Prostate gland (tissue), 2 donors: Measurements from ENCODE around the gene ZP1. TPM values are rescaled to one million over a fixed set of nuclear protein-coding genes. Genes with fewer than 3 reads are reported as not detected.

ENCODE experiments used
- DNase-seq: peaks from one replicate; pipeline ENCODE4 v3.0.0-alpha.2; 2019; ENCODE audit warnings: low spot score
- H3K27ac ChIP-seq, 2 donors: fragments of 200-600 bp; sonication (generic); 2 replicates each; pipeline ENCODE4 v1.5.1; 2017 to 2019
- H3K27me3 ChIP-seq: fragments of 200-600 bp; sonication (generic); replicated peaks from 2 replicates; pipeline ENCODE4 v1.5.1; 2019; ENCODE audit not compliant: insufficient read depth
- H3K36me3 ChIP-seq, 2 donors: fragments of 200-600 bp; sonication (generic); 1 replicate in 1 of 2; 2 replicates in 1 of 2; pipeline versions ENCODE4 v1.5.1 to v1.8.1; 2017 to 2019
- H3K4me1 ChIP-seq: fragments of 200-600 bp; sonication (generic); replicated peaks from 2 replicates; pipeline ENCODE4 v1.5.1; 2019
- H3K4me3 ChIP-seq, 2 donors: fragments of 200-600 bp; sonication (generic); 2 replicates each; pipeline ENCODE4 v1.5.1; 2017 to 2019
- H3K9me3 ChIP-seq: fragments of 200-600 bp; sonication (generic); 2 replicates; pipeline ENCODE4 v1.5.1; 2017
- POLR2A ChIP-seq: fragments of 450-650 bp; IDR thresholded peaks from one replicate; pipeline ENCODE4 v1.6.1; 2016; ENCODE audit warnings: antibody characterized with exemption, mild to moderate bottlenecking
- POLR2AphosphoS5 ChIP-seq: sonication (generic); formaldehyde crosslinking; IDR thresholded peaks from one replicate; pipeline ENCODE4 v1.6.1; 2017; ENCODE audit warnings: antibody characterized with exemption
- WGBS: methylation state at CpG from one replicate; pipeline ENCODE4 v1.1.5; 2018; 5-methylcytosine and 5-hydroxymethylcytosine counted together
- intact Hi-C: fragments of 100-400 bp; cut with DNase I; formaldehyde crosslinking; loops from one replicate; pipeline ENCODE4 v1.14.2; 2022
- total RNA-seq, 2 donors: library from RNA; depleted of rRNA; stranded (reverse); fragments of >200 nt; gene quantifications; one replicate each; pipeline ENCODE4 v1.1.0, GENCODE V29; 2016
- TF ChIP-seq, protein P1 (sequence below), 4 experiments: fragments of 200-600 bp in 2 of 4; fragments of 450-650 bp in 2 of 4; sonication (generic) in 2 of 4; IDR thresholded peaks; 1 replicate in 3 of 4; 2 replicates in 1 of 4; pipeline ENCODE4 v1.5.1; 2016 to 2019; ENCODE audit warnings: antibody characterized with exemption in 4 of 4, mild to moderate bottlenecking in 2 of 4, moderate library complexity in 2 of 4

The ZP1 gene
- total RNA-seq, 2 donors from 2014 or later: 0.68 to 0.80 TPM

DNA sequence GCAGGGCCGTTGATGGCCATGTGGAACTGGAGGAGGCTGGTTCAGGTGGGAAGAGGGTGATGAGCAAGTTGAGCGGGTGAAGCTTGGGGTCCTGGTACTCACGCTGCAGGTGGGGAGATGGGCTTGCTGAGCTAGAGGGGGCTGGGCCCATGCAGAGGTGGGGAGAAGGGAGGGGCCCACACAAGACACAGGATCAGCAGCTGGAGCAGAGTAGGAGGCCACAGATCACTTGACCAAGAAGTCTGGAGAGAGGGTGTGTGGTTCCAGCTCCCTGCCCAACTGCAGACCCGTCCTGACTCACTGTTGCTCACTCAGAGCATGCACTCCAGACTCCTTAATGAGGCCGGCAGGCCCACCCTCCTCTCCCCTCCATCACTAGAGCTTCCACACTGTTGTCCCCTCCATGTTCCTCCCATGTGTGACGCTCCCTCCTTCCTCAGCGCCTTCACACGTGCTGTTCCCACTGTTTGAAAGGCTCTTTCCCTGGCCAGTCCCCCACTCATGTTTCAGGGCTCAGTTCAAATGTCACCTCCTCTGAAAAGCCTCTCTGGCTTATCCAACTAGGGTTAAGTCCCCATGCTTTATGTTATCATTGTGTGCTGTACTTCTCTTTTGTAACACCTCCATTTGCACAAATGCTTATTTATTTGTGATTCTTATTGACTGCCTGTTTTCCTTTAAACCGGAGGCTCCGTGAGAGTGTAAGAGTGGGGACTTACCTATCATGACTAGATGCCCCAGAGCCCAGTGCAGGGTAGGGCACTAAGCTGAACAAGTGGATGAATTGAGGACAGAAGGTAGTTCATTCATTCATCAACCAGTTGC lies 23.1 kb upstream of the ZP1 start:
- WGBS: 45% methylated on average over 10 of the region's 10 CpGs
- H3K4me3 ChIP-seq: peak overlapping the region in 1 of 2 donors; percentile 63
- H3K27ac ChIP-seq: peak overlapping the region; percentile 70 to 79
- TF ChIP-seq POLR2A (no peak), POLR2AphosphoS5 (no peak)
- TF ChIP-seq, protein P1, sequence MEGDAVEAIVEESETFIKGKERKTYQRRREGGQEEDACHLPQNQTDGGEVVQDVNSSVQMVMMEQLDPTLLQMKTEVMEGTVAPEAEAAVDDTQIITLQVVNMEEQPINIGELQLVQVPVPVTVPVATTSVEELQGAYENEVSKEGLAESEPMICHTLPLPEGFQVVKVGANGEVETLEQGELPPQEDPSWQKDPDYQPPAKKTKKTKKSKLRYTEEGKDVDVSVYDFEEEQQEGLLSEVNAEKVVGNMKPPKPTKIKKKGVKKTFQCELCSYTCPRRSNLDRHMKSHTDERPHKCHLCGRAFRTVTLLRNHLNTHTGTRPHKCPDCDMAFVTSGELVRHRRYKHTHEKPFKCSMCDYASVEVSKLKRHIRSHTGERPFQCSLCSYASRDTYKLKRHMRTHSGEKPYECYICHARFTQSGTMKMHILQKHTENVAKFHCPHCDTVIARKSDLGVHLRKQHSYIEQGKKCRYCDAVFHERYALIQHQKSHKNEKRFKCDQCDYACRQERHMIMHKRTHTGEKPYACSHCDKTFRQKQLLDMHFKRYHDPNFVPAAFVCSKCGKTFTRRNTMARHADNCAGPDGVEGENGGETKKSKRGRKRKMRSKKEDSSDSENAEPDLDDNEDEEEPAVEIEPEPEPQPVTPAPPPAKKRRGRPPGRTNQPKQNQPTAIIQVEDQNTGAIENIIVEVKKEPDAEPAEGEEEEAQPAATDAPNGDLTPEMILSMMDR (IDR thresholded peaks at IDR 0.05): no peak
- H3K9me3 ChIP-seq: no peaks in the 10 kb centered on the region
- no peaks in the 10 kb centered on the region for H3K27me3 ChIP-seq
- peaks cover 0 to 4% of the 10 kb centered on the region in 2 donors for H3K36me3 ChIP-seq
- H3K4me1 ChIP-seq: peaks cover 22% of the 10 kb centered on the region
- intact Hi-C loops: loop anchor here (5.0 kb wide), 1 partner anchor 33 kb away; no protein-coding TSS in a partner anchor
- no peak for DNase-seq

DNA sequence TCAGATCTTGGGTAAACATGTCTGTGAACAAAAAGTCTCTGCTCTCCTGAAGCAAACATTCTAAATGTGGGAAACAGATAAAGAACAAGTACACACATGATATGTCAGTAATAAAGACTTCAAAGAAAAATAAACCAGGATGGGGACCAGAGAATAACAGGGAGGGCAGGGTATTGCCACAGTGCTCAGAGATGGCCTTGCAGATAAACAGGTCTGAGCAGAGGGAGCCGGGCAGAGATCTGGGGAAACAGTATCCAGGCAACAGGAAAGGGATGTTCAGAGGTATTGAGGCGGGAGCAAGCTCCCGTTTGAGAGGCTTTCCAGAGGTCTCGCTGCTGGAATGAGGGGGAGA lies 22.5 kb upstream of the ZP1 start:
- H3K36me3 ChIP-seq: peaks cover 0 to 4% of the 10 kb centered on the region in 2 donors
- peak; percentile 74 for DNase-seq
- H3K4me3 ChIP-seq: no peak overlapping the region
- peak overlapping the region; percentile 47 to 79 for H3K27ac ChIP-seq
- intact Hi-C loops: loop anchor here (5.0 kb wide), 1 partner anchor 32 kb away; no protein-coding TSS in a partner anchor
- H3K27me3 ChIP-seq: no peaks in the 10 kb centered on the region
- TF ChIP-seq, protein P1 (IDR thresholded peaks at IDR 0.05): no peak
- no peak for TF ChIP-seq POLR2A
- peak; percentile 89 for TF ChIP-seq POLR2AphosphoS5
- 17% methylated on average over 4 of the region's 4 CpGs for WGBS
- H3K4me1 ChIP-seq: peaks cover 22% of the 10 kb centered on the region
- H3K9me3 ChIP-seq: no peaks in the 10 kb centered on the region

DNA sequence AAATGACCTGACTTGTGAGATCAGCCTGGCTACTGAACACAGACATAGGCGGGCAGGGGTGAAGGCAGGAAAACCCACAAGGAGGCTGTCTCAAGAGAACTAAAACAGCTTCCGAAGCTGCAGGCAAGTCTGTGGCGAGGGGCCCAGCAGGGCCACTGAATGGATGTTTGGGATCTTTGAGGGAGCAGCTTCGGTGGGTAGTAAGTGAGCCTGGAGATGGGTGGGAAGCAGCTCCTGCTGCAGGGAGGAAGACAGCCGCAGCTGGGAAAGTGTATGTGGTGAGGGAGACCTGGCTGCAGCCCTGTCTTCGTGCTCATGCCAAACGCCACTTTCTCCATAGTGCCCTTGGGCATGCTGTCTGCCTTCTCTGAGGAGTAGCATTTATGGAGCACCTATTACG lies 22.0 kb upstream of the ZP1 start:
- Histone ChIP-seq H3K4me3 (peak overlapping the region in 1 of 2 donors; percentile 3), H3K27ac (peak overlapping the region in 1 of 2 donors; percentile 55), H3K36me3 (peaks cover 1 to 6% of the 10 kb centered on the region in 2 donors), H3K27me3 (no peaks in the 10 kb centered on the region), H3K4me1 (peaks cover 22% of the 10 kb centered on the region), H3K9me3 (no peaks in the 10 kb centered on the region)
- TF ChIP-seq, protein P1 (IDR thresholded peaks at IDR 0.05): no peak
- TF ChIP-seq POLR2AphosphoS5 (no peak), POLR2A (no peak)
- no peak for DNase-seq
- intact Hi-C loops: no loop called here
- WGBS: 58% methylated on average over 8 of the region's 8 CpGs

DNA sequence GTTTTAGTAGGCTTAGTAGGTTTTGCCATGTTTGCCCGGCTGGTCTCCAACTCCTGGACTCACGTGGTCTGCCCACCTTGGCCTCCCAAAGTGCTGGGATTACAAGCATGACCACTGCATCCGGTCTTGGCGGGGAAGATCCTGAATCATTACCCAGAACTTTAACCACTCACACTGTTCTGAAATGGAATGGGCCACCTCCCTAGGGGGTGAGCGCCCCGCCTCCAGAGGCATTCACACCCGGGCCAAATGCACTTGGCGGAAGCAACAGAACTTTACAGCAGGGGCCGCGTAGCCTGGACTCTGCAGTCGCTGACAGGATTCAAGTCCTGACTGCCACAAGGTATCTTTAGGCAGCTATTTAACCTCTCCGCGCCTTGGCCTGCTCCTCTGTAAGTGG lies 20.1 kb upstream of the ZP1 start:
- Histone ChIP-seq H3K36me3 (peaks cover 3 to 10% of the 10 kb centered on the region in 2 donors), H3K4me3 (no peak overlapping the region), H3K27me3 (no peaks in the 10 kb centered on the region), H3K9me3 (no peaks in the 10 kb centered on the region), H3K4me1 (peaks cover 22% of the 10 kb centered on the region), H3K27ac (no peak overlapping the region)
- TF ChIP-seq POLR2AphosphoS5 (no peak), POLR2A (no peak)
- TF ChIP-seq, protein P1 (IDR thresholded peaks at IDR 0.05): no peak
- 69% methylated on average over 13 of the region's 13 CpGs for WGBS
- DNase-seq: no peak
- intact Hi-C loops: no loop called here

DNA sequence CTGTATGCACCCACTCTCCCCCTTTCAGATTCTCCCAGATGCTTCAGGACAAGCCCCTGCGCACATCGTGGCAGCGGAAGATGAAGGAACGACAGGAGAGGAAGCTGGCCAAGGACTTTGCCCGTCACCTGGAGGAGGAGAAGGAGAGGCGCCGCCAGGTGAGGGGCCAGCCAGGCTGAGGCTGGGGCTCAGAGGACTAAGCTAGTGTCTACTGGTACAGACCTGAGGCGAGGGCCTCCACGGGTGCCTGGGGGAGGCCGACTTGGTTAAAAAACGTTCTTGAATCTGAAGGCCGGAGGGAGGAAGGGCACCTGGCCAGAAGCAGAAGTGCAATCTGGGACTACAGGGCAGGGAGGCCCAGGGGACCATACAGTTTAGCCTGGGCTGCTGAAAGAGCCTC lies 19.4 kb upstream of the ZP1 start:
- no peak overlapping the region for H3K4me3 ChIP-seq
- no peaks in the 10 kb centered on the region for H3K9me3 ChIP-seq
- no peak overlapping the region for H3K27ac ChIP-seq
- no peaks in the 10 kb centered on the region for H3K27me3 ChIP-seq
- intact Hi-C loops: no loop called here
- no peak for TF ChIP-seq POLR2AphosphoS5
- TF ChIP-seq, protein P1 (IDR thresholded peaks at IDR 0.05): no peak
- no peak for TF ChIP-seq POLR2A
- no peak for DNase-seq
- WGBS: 90% methylated on average over 12 of the region's 12 CpGs
- peaks cover 3 to 10% of the 10 kb centered on the region in 2 donors for H3K36me3 ChIP-seq
- H3K4me1 ChIP-seq: peaks cover 21% of the 10 kb centered on the region
